ENCODE measurements around the gene APIP. TPM values are rescaled to one million over a fixed set of nuclear protein-coding genes. Genes with fewer than 3 reads are reported as not detected.

Gene APIP
- total RNA-seq, 2 experiments from 2014 or later = 31.1 to 34.2 TPM

- H3K27me3 Mint-ChIP-seq (ENCODE audit: low read depth) = no peaks in the 10 kb centered on the region
Observed at GRCh38 chr11:34941688-34942087, 25.5 kb upstream of the APIP start.

DNA sequence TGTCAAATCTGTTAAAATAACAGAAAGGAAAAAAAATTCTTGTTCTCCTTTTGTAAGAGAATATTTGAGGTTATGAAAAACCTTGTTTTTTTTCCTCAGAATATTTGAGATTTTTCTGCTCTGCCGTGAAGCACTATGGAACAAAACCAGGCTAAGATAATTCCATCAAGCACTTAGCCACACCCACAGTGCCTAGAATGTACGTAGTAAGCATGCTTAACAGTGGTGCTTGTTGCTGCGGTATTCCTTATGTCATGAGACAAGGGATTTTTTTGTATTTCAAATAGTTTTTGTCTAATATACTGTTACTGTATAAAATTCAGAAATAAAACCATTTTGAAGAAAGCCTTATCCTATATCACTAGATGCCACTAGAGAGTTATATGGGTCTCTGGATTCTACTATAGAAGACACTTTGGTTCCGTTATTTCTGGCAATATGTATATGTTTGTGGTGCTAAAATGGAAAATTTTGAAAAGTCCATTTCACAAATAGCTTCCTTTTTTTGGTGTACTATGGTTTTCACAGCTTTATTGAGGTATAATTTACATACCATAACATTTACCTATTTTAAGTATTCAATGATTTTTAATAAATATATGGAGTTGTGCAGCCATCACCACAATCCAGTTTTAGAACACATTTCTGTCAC is 24.0 kb upstream of the APIP start:
- Mint-ChIP-seq H3K27ac (no peak overlapping the region), H3K4me1 (ENCODE audit: low read depth) (peaks cover 19% of the 10 kb centered on the region), H3K9me3 (ENCODE audit: insufficient read depth) (peaks cover 4% of the 10 kb centered on the region), H3K36me3 (ENCODE audit: low read depth) (peaks cover 35% of the 10 kb centered on the region), H3K4me3 (no peak overlapping the region), H3K27me3 (ENCODE audit: low read depth) (no peaks in the 10 kb centered on the region)
- CTCF ChIA-PET = interaction anchor here (0.6 to 1.6 kb wide), 3 partner anchors 60 to 472 kb away, joined by 3 to 4 read pairs (median 3); no protein-coding TSS in a partner anchor
- DNase-seq = no peak
- ATAC-seq = no peak
- POLR2A ChIA-PET = no interaction called here

More at GRCh38 chr11:34941688-34942087, 25.5 kb upstream of the APIP start:
- POLR2A ChIA-PET = interaction anchor here (0.7 kb wide), 1 partner anchor 162 kb away, joined by 3 read pairs; no protein-coding TSS in a partner anchor
- H3K27ac Mint-ChIP-seq = no peak overlapping the region
- peaks cover 11% of the 10 kb centered on the region for H3K4me1 Mint-ChIP-seq (ENCODE audit: low read depth)
- CTCF ChIA-PET = interaction anchor here (0.6 to 1.5 kb wide), 5 partner anchors 12 to 364 kb away, joined by 3 to 4 read pairs (median 3); no protein-coding TSS in a partner anchor
- no peak overlapping the region for H3K4me3 Mint-ChIP-seq
- DNase-seq (no peak), ATAC-seq (no peak)
- H3K36me3 Mint-ChIP-seq (ENCODE audit: low read depth) = peaks cover 31% of the 10 kb centered on the region
- H3K9me3 Mint-ChIP-seq (ENCODE audit: insufficient read depth) = peaks cover 9% of the 10 kb centered on the region

DNA sequence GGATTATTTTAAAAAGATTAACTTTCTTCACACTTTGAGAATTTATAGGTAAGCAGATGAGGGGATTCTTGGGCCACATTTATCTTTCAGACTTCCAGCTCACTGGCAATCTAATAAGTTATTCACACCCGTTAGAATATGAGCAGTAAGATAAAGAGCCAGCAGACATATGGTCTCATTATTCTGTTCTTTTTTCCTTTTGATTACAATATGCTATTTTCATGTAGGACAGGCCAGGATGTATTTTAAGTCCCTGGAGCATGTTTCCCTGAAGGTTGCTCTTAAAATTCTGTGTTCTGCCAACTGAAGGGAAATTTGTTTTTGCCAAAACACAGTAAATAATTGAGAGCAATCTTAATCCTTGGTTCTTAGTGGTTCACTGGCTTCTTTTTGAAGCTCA is 22.4 kb upstream of the APIP start:
- peaks cover 19% of the 10 kb centered on the region for H3K4me1 Mint-ChIP-seq (ENCODE audit: low read depth)
- no peak overlapping the region for H3K27ac Mint-ChIP-seq

GRCh38 chr11:34936945-34937629 is 20.9 kb upstream of the APIP start:
- ChIA-PET POLR2A (interaction anchor here (0.6 kb wide), 1 partner anchor 28 kb away, joined by 3 read pairs; no protein-coding TSS in a partner anchor), CTCF (no interaction called here)
- peaks cover 37% of the 10 kb centered on the region for H3K36me3 Mint-ChIP-seq (ENCODE audit: low read depth)
- H3K27me3 Mint-ChIP-seq (ENCODE audit: low read depth) = no peaks in the 10 kb centered on the region
- peaks cover 19% of the 10 kb centered on the region for H3K4me1 Mint-ChIP-seq (ENCODE audit: low read depth)
- no peaks in the 10 kb centered on the region for H3K9me3 Mint-ChIP-seq (ENCODE audit: insufficient read depth)
- no peak for ATAC-seq
- H3K27ac Mint-ChIP-seq = peak overlapping the region; percentile 54
- no peak for DNase-seq
- H3K4me3 Mint-ChIP-seq = no peak overlapping the region

More for the DNA sequence above, 22.4 kb upstream of the APIP start:
- Mint-ChIP-seq H3K9me3 (ENCODE audit: insufficient read depth) (no peaks in the 10 kb centered on the region), H3K27me3 (ENCODE audit: low read depth) (no peaks in the 10 kb centered on the region), H3K36me3 (ENCODE audit: low read depth) (peaks cover 34% of the 10 kb centered on the region), H3K4me3 (no peak overlapping the region)
- CTCF ChIA-PET = interaction anchor here (1.0 kb wide), 1 partner anchor 546 kb away, joined by 4 read pairs; no protein-coding TSS in a partner anchor
- POLR2A ChIA-PET = no interaction called here
- DNase-seq (no peak), ATAC-seq (no peak)

GRCh38 chr11:34929794-34930763 is 13.9 kb upstream of the APIP start:
- peaks cover 10% of the 10 kb centered on the region for H3K4me1 Mint-ChIP-seq (ENCODE audit: low read depth)
- H3K4me3 Mint-ChIP-seq = no peak overlapping the region
- ATAC-seq (no peak), DNase-seq (no peak)
- no peak overlapping the region for H3K27ac Mint-ChIP-seq
- CTCF ChIA-PET = interaction anchor here (0.9 to 9.5 kb wide), 4 partner anchors 12 to 462 kb away, joined by 3 to 150 read pairs (median 37); no protein-coding TSS in a partner anchor
- POLR2A ChIA-PET = no interaction called here
- H3K36me3 Mint-ChIP-seq (ENCODE audit: low read depth) = peaks cover 11% of the 10 kb centered on the region
- no peaks in the 10 kb centered on the region for H3K9me3 Mint-ChIP-seq (ENCODE audit: insufficient read depth)
- no peaks in the 10 kb centered on the region for H3K27me3 Mint-ChIP-seq (ENCODE audit: low read depth)

DNA sequence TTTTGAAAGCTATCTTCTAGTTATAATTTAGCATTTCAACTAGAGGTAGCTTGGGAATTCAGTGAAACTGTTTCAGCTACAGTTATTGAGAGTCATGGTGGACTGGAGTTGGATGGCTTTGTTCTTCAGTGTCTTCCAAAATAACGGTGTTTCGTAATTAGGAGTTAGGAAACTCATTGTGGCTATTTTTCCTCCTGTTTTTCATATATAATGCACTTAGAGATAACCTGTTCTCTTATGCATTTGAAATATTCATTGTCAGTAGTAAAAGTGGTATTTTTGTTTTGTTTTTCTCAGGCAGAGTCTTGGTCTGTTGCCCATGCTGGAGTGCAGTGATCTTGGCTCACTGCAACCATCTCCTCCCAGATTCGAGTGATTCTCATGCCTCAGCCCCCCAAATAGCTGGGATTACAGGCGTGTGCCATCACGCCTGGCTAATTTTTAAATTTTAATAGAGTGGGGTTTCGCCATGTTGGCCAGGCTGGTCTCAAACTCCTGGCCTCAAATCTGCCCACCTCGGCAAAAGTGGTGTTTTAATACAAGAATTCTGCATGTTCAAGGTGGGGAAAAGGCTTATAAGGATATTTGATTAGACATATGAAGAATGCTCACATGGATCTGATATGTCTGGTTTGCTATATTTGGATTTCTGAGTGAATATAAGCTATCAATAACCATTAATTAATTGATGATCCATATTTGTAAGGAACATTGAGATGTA is 12.9 kb upstream of the APIP start:
- Mint-ChIP-seq H3K27ac (no peak overlapping the region), H3K9me3 (ENCODE audit: insufficient read depth) (no peaks in the 10 kb centered on the region), H3K4me3 (no peak overlapping the region), H3K27me3 (ENCODE audit: low read depth) (no peaks in the 10 kb centered on the region), H3K4me1 (ENCODE audit: low read depth) (peaks cover 10% of the 10 kb centered on the region), H3K36me3 (ENCODE audit: low read depth) (peaks cover 10% of the 10 kb centered on the region)
- POLR2A ChIA-PET = no interaction called here
- ATAC-seq = no peak
- CTCF ChIA-PET = interaction anchor here (0.9 to 9.5 kb wide), 4 partner anchors 13 to 462 kb away, joined by 3 to 150 read pairs (median 37); no protein-coding TSS in a partner anchor
- DNase-seq = no peak

- ATAC-seq (no peak), DNase-seq (no peak)
- POLR2A ChIA-PET = no interaction called here
- Mint-ChIP-seq H3K27me3 (ENCODE audit: low read depth) (no peaks in the 10 kb centered on the region), H3K9me3 (ENCODE audit: insufficient read depth) (no peaks in the 10 kb centered on the region), H3K27ac (no peak overlapping the region), H3K36me3 (ENCODE audit: low read depth) (peaks cover 7% of the 10 kb centered on the region), H3K4me3 (no peak overlapping the region), H3K4me1 (ENCODE audit: low read depth) (peaks cover 10% of the 10 kb centered on the region)
- CTCF ChIA-PET = interaction anchor here (1.8 to 9.5 kb wide), 3 partner anchors 235 to 463 kb away, joined by 6 to 150 read pairs (median 68); no protein-coding TSS in a partner anchor
Observed at GRCh38 chr11:34928268-34928959, 12.2 kb upstream of the APIP start.

DNA sequence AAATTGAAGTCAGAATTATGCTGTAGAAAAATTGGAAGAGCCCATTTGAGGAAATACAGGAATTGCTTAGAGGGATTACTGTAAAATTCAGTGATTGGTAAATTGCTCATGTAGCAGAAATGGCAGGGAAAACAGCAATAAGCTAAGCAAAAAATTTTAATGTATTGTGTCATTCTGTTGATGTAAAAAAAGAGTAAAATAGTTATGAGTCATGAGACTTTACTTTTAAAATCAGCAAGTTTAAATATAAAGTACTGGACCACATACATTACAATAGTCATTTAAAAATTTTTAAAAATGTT is 10.6 kb upstream of the APIP start:
- Mint-ChIP-seq H3K27me3 (ENCODE audit: low read depth) (no peaks in the 10 kb centered on the region), H3K36me3 (ENCODE audit: low read depth) (no peaks in the 10 kb centered on the region), H3K4me1 (ENCODE audit: low read depth) (peaks cover 10% of the 10 kb centered on the region), H3K4me3 (no peak overlapping the region), H3K9me3 (ENCODE audit: insufficient read depth) (no peaks in the 10 kb centered on the region), H3K27ac (no peak overlapping the region)
- DNase-seq (no peak), ATAC-seq (no peak)
- POLR2A ChIA-PET = interaction anchor here (0.7 kb wide), 1 partner anchor 982 kb away, joined by 3 read pairs; no protein-coding TSS in a partner anchor
- CTCF ChIA-PET = interaction anchor here (0.6 to 9.5 kb wide), 44 partner anchors 8 to 890 kb away, joined by 3 to 150 read pairs (median 4); partner anchors contain the start of genes APIP, CD44 and PDHX

DNA sequence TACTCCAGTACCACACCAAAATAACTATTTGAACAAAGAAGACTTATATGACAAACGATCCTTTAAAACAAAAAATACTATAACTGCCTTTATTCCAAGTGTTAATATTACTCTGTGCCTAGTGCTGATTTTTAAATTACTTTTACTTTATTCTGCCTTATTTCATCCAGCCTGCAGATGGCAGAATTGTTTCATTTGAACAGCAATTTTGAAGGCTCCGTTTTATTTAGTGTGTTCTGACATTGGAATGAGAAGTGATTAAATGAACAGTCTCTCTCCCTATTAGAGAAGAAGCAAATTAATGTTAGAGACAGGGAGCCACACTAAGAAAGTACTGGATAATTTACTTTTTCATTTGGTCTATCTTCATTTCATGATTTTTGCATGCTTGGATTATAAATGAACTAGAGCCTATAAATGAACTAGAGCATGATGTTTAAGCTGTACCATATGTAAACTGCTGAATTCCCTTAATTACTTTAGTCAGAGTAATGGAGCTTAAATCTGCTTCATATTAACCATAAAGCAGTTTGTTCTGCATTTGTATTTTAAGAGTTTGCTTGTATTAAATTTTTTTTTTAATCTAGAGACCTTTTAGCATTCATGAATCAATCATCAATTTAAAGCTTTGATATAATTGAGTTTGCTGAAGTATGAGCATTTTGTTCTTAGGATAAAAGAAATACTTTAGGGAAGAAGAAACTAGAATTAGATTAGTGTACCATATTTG is 10.1 kb upstream of the APIP start:
- Mint-ChIP-seq H3K4me3 (no peak overlapping the region), H3K36me3 (ENCODE audit: low read depth) (no peaks in the 10 kb centered on the region), H3K9me3 (ENCODE audit: insufficient read depth) (no peaks in the 10 kb centered on the region), H3K27me3 (ENCODE audit: low read depth) (no peaks in the 10 kb centered on the region), H3K4me1 (ENCODE audit: low read depth) (peaks cover 10% of the 10 kb centered on the region), H3K27ac (no peak overlapping the region)
- DNase-seq (peak; percentile 41), ATAC-seq (peak; percentile 55)
- ChIA-PET POLR2A (no interaction called here), CTCF (interaction anchor here (0.6 to 9.5 kb wide), 48 partner anchors 9 to 890 kb away, joined by 3 to 150 read pairs (median 4); partner anchors contain the start of genes APIP, CD44 and PDHX)

- DNase-seq (no peak), ATAC-seq (no peak)
- no peak overlapping the region for H3K27ac Mint-ChIP-seq
- ChIA-PET POLR2A (interaction anchor here (0.6 to 0.8 kb wide), 2 partner anchors 10 to 214 kb away, joined by 3 read pairs; partner anchors contain the start of gene CD44), CTCF (interaction anchor here (0.7 to 9.5 kb wide), 19 partner anchors 8 to 561 kb away, joined by 3 to 150 read pairs (median 4); partner anchors contain the start of genes APIP and PDHX)
- no peak overlapping the region for H3K4me3 Mint-ChIP-seq
- H3K4me1 Mint-ChIP-seq (ENCODE audit: low read depth) = peaks cover 6% of the 10 kb centered on the region
- no peaks in the 10 kb centered on the region for H3K9me3 Mint-ChIP-seq (ENCODE audit: insufficient read depth)
- H3K27me3 Mint-ChIP-seq (ENCODE audit: low read depth) = no peaks in the 10 kb centered on the region
- H3K36me3 Mint-ChIP-seq (ENCODE audit: low read depth) = peaks cover 2% of the 10 kb centered on the region
Observed at GRCh38 chr11:34924714-34925113, 8.5 kb upstream of the APIP start.

Measured in activated CD8-positive, alpha-beta T cell treated with anti-CD3 and anti-CD28 coated beads, Interleukin-2, amount 10 ng/mL, durations not matched to agents 7 days and 5 days (primary cell).